Fibroblast of the aortic adventitia (primary cell): Measurements from ENCODE around the gene ALK. TPM values are rescaled to one million over a fixed set of nuclear protein-coding genes. Genes with fewer than 3 reads are reported as not detected.

Experiments
- DNase-seq: peaks from one replicate; pipeline ENCODE4 v3.0.0-alpha.2; 2010; ENCODE audit warnings: low read depth
- H3K4me3 ChIP-seq: 2 replicates; pipeline ENCODE4 v1.5.1; 2011; ENCODE audit warnings: low read depth, mild to moderate bottlenecking, control low read depth, low read length, moderate library complexity
- total RNA-seq: library from RNA; depleted of rRNA; stranded (reverse); fragments of >200 nt; gene quantifications from 2 replicates; pipeline ENCODE4 v1.2.3, GENCODE V29; 2012; ENCODE audit warnings: low replicate concordance
- TF ChIP-seq, protein P1 (sequence below): IDR thresholded peaks from 2 replicates; pipeline ENCODE4 v1.5.1; 2011; ENCODE audit warnings: mild to moderate bottlenecking, low read length, control low read depth, inconsistent platforms; ENCODE audit not compliant: insufficient read depth

The ALK gene
- total RNA-seq, 1 donor, result 0.27 TPM

GRCh38 chr2:29797916-29798315 is 123.5 kb downstream of the ALK start:
- no peak for DNase-seq
- no peak overlapping the region for H3K4me3 ChIP-seq
- TF ChIP-seq, protein P1, sequence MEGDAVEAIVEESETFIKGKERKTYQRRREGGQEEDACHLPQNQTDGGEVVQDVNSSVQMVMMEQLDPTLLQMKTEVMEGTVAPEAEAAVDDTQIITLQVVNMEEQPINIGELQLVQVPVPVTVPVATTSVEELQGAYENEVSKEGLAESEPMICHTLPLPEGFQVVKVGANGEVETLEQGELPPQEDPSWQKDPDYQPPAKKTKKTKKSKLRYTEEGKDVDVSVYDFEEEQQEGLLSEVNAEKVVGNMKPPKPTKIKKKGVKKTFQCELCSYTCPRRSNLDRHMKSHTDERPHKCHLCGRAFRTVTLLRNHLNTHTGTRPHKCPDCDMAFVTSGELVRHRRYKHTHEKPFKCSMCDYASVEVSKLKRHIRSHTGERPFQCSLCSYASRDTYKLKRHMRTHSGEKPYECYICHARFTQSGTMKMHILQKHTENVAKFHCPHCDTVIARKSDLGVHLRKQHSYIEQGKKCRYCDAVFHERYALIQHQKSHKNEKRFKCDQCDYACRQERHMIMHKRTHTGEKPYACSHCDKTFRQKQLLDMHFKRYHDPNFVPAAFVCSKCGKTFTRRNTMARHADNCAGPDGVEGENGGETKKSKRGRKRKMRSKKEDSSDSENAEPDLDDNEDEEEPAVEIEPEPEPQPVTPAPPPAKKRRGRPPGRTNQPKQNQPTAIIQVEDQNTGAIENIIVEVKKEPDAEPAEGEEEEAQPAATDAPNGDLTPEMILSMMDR, result no peak

DNA sequence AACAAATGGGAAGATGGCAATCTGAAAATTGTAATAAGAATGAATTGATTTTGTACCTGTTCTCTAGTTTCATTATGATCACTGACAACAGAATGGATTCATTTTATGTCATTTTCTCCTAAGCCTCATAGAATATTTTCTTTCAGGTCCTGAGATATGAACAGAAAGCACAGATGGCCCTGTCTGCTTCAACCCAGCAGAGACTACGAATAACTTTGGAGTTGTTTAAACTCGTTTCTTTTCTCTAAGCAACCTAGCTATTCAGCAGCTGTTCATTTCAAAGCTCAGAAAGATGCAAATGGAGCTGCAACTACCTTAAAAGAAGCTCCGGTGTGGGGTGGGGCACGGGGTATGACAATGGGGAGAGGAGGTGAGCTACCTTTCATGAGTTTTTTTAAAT is 124.9 kb downstream of the ALK start:
- no peak for DNase-seq
- no peak overlapping the region for H3K4me3 ChIP-seq
- TF ChIP-seq, protein P1, result no peak

DNA sequence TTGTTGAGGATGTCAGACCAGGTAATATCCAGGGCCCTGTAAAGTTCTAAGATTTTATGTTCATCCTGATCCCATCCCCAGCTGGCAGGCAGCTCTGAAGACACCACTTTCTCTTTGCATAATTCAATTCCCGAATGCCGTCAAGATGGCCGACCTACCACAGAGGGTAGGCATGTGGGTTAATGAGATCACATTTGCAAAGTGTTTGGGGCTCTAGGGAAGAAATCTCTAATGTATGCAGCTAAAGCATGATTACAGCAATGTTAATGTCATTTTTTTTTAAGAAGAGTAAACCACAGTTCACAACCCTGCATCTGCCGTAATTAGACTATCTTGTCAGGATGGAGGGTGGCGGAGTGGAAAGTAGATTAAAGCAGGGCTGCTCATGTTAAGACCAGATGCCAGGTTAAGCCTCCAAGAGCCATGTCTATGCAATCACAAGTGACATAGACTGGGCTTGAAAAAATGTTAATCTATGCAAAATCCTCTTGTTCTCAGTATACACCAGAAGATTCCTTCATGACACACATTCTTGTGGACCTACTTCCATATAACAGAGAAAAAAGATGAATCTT is 131.4 kb downstream of the ALK start:
- H3K4me3 ChIP-seq, result no peak overlapping the region
- no peak for DNase-seq
- TF ChIP-seq, protein P1, result no peak

- TF ChIP-seq, protein P1, result no peak
Observed at GRCh38 chr2:29787473-29788465, 133.6 kb downstream of the ALK start.

GRCh38 chr2:29786361-29786760 is 135.0 kb downstream of the ALK start:
- TF ChIP-seq, protein P1, result no peak
- DNase-seq, result no peak
- no peak overlapping the region for H3K4me3 ChIP-seq

More at GRCh38 chr2:29787473-29788465, 133.6 kb downstream of the ALK start:
- H3K4me3 ChIP-seq, result no peak overlapping the region
- no peak for DNase-seq

GRCh38 chr2:29783666-29784065 is 137.7 kb downstream of the ALK start:
- TF ChIP-seq, protein P1, result no peak
- no peak overlapping the region for H3K4me3 ChIP-seq
- DNase-seq, result no peak
